ENCODE results near the gene ZNF697. TPM values are rescaled to one million over a fixed set of nuclear protein-coding genes. Genes with fewer than 3 reads are reported as not detected.

ZNF697 gene
- polyA plus RNA-seq, 1 donor (not counting 4 experiments of a cell fraction or from before 2014, with no cell fraction given) = 4.7 TPM

DNA sequence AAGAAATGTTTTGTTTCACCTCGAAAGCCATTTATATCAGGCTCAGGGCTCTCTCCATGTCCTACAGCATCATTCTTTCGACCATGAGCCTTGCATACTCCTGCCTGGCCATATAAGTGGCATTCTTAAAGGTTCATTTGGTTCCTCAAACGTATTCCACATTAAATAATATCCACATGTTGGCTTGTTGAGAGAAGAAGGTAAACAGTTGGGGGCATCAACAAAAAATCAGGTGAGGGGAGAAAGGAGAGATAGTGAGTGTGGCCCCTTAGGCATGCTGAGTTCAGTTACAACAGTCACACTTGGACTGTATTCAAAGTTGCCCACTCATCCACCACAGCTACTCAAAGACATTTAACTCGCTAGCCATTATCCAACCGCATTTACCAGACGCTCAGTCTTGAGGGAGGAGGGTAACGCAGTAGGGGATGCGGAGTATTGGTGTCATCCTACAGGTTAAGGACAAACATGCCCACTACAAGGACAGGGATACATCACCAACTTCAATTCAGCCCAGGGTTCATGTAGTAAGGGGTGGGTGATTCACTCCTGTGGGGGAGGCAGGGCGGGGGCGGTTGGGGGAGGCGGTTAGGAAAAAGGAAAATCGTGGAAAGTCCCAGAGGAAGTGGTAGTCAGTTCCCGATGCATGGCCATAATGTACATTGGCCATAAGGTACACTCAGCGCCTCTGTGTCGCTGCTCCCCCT, 1.4 kb downstream of the ZNF697 start:
- Histone ChIP-seq H3K9me3 (ENCODE audit: control insufficient read depth, low read depth, low read length) (no peaks in the 10 kb centered on the region), H3K9ac (ENCODE audit: control insufficient read depth, extremely low read depth, insufficient read depth, low read length) (peak overlapping the region; percentile 87), H3K27ac (ENCODE audit: control insufficient read depth, insufficient read depth, low read length) (peak overlapping the region; percentile 82), H3K4me3 (ENCODE audit: control insufficient read depth in 2 of 3, extremely low read depth in 1 of 3, insufficient read depth in 2 of 3, low read depth in 1 of 3, low read length in 3 of 3) (peak overlapping the region; percentile 82 to 91 (median 87)), H2AFZ (ENCODE audit: control insufficient read depth, low read length) (peak overlapping the region; percentile 76), H3K9me1 (ENCODE audit: control insufficient read depth, extremely low read depth, insufficient read depth, low read length) (no peaks in the 10 kb centered on the region), H3K27me3 (ENCODE audit: control insufficient read depth, extremely low read depth, insufficient read depth, low read length) (no peaks in the 10 kb centered on the region), H3K4me1 (ENCODE audit: control insufficient read depth, extremely low read depth, insufficient read depth, low read length) (peaks cover 28% of the 10 kb centered on the region), H4K20me1 (ENCODE audit: control insufficient read depth, extremely low read depth, insufficient read depth, low read length) (no peaks in the 10 kb centered on the region), H3K36me3 (ENCODE audit: control insufficient read depth in 2 of 2, extremely low read depth in 1 of 2, insufficient read depth in 2 of 2, low read length in 2 of 2) (no peaks in the 10 kb centered on the region), H3K4me2 (ENCODE audit: control insufficient read depth, extremely low read depth, insufficient read depth, low read depth, low read length) (peak overlapping the region; percentile 83), H3K79me2 (ENCODE audit: control insufficient read depth, insufficient read depth, low read length) (peaks cover 49% of the 10 kb centered on the region)
- TF ChIP-seq EZH2 (IDR thresholded peaks at IDR 0.05; ENCODE audit: low read length) (no peak), CTCF (optimal IDR thresholded peaks at IDR 0.05 in 1 of 3, IDR thresholded peaks at IDR 0.05 in 1 of 3, conservative IDR thresholded peaks at IDR 0.05 in 1 of 3; ENCODE audit: extremely low read depth in 1 of 3, insufficient read depth in 2 of 3, low read length in 3 of 3) (no peak)
- dilution Hi-C loops (cut with MboI; ENCODE audit: extremely low pct_ligation_motif_present, low sequenced_read_pairs) = no loop called here
- FAIRE-seq = no peak
- DNase-seq (ENCODE audit: low read depth, low spot score) = no peak

- dilution Hi-C loops (cut with MboI; ENCODE audit: extremely low pct_ligation_motif_present, low sequenced_read_pairs) = no loop called here
- no peak for DNase-seq (ENCODE audit: low read depth, low spot score)
- TF ChIP-seq CTCF (optimal IDR thresholded peaks at IDR 0.05 in 1 of 3, IDR thresholded peaks at IDR 0.05 in 1 of 3, conservative IDR thresholded peaks at IDR 0.05 in 1 of 3; ENCODE audit: extremely low read depth in 1 of 3, insufficient read depth in 2 of 3, low read length in 3 of 3) = no peak
- TF ChIP-seq EZH2 (IDR thresholded peaks at IDR 0.05; ENCODE audit: low read length) = no peak
- no peak for FAIRE-seq
- no peak overlapping the region for H3K9ac ChIP-seq (ENCODE audit: control insufficient read depth, extremely low read depth, insufficient read depth, low read length)
- H2AFZ ChIP-seq (ENCODE audit: control insufficient read depth, low read length) = no peak overlapping the region
- no peak overlapping the region for H3K4me2 ChIP-seq (ENCODE audit: control insufficient read depth, extremely low read depth, insufficient read depth, low read depth, low read length)
- H4K20me1 ChIP-seq (ENCODE audit: control insufficient read depth, extremely low read depth, insufficient read depth, low read length) = no peaks in the 10 kb centered on the region
- H3K4me1 ChIP-seq (ENCODE audit: control insufficient read depth, extremely low read depth, insufficient read depth, low read length) = peaks cover 4% of the 10 kb centered on the region
- H3K27me3 ChIP-seq (ENCODE audit: control insufficient read depth, extremely low read depth, insufficient read depth, low read length) = no peaks in the 10 kb centered on the region
- no peaks in the 10 kb centered on the region for H3K9me3 ChIP-seq (ENCODE audit: control insufficient read depth, low read depth, low read length)
- H3K36me3 ChIP-seq (ENCODE audit: control insufficient read depth in 2 of 2, extremely low read depth in 1 of 2, insufficient read depth in 2 of 2, low read length in 2 of 2) = peaks cover 1 to 2% of the 10 kb centered on the region in 2 experiments
- H3K9me1 ChIP-seq (ENCODE audit: control insufficient read depth, extremely low read depth, insufficient read depth, low read length) = no peaks in the 10 kb centered on the region
- peaks cover 53% of the 10 kb centered on the region for H3K79me2 ChIP-seq (ENCODE audit: control insufficient read depth, insufficient read depth, low read length)
- no peak overlapping the region for H3K27ac ChIP-seq (ENCODE audit: control insufficient read depth, insufficient read depth, low read length)
- no peak overlapping the region for H3K4me3 ChIP-seq (ENCODE audit: control insufficient read depth in 2 of 3, extremely low read depth in 1 of 3, insufficient read depth in 2 of 3, low read depth in 1 of 3, low read length in 3 of 3)
Observed at GRCh38 chr1:119639109-119639508, 9.0 kb downstream of the ZNF697 start.

All from keratinocyte (primary cell).